ENCODE results near the gene OR5D16. TPM values are rescaled to one million over a fixed set of nuclear protein-coding genes. Genes with fewer than 3 reads are reported as not detected.

The OR5D16 gene
- total RNA-seq (2016; rRNA removed; fragmentation: Illumina TruSeq; extraction: Trizol) (not detected in 2 replicates), polyA plus RNA-seq (2011; rRNA removed) (not detected in 2 replicates), polyA minus RNA-seq (2011; rRNA and poly(A)+ RNA removed; ENCODE audit: low replicate concordance) (not detected in 2 replicates), Bru-seq, nascent RNA (not detected), BruChase-seq, experiment 1, labeled RNA remaining after a 6-hour chase (not detected), BruChase-seq, experiment 2, labeled RNA remaining after a 2-hour chase (not detected)
- total RNA-seq (2016; cell fraction: cytosol; rRNA removed; fragmentation: Illumina TruSeq; extraction: Trizol; ENCODE audit: low read depth) = not detected in 2 replicates
- not detected in 2 replicates for total RNA-seq (2016; cell fraction: insoluble cytoplasmic fraction; rRNA removed; fragmentation: Illumina TruSeq; extraction: Trizol)
- not detected in 2 replicates for total RNA-seq (2016; cell fraction: membrane; rRNA removed; fragmentation: Illumina TruSeq; extraction: Trizol)
- total RNA-seq (2016; cell fraction: nucleus; rRNA removed; fragmentation: Illumina TruSeq; extraction: Trizol) = not detected in 2 replicates
- polyA plus RNA-seq (2011; cell fraction: cytosol; rRNA removed) = not detected in 2 replicates
- not detected in 2 replicates for polyA plus RNA-seq (2011; cell fraction: nucleus; rRNA removed)
- polyA plus RNA-seq (2012) = not detected in 2 replicates
- polyA plus RNA-seq (2016; cell fraction: cytosol; fragmentation: Illumina TruSeq; extraction: Trizol; ENCODE audit: low read depth) = not detected in 2 replicates
- polyA plus RNA-seq (2016; cell fraction: insoluble cytoplasmic fraction; fragmentation: Illumina TruSeq; extraction: Trizol; ENCODE audit: low read depth) = not detected in 2 replicates
- not detected in 2 replicates for polyA plus RNA-seq (2016; cell fraction: membrane; fragmentation: Illumina TruSeq; extraction: Trizol; ENCODE audit: low read depth)
- not detected in 2 replicates for polyA plus RNA-seq (2016; cell fraction: nucleus; fragmentation: Illumina TruSeq; extraction: Trizol; ENCODE audit: insufficient read depth, low read depth)
- polyA minus RNA-seq (2011; cell fraction: cytosol; rRNA and poly(A)+ RNA removed) = not detected in 2 replicates
- not detected in 2 replicates for polyA minus RNA-seq (2011; cell fraction: nucleus; rRNA and poly(A)+ RNA removed)
- long read RNA-seq, experiment 1 = 0 reads
- long read RNA-seq, experiment 2 = 0 reads

DNA sequence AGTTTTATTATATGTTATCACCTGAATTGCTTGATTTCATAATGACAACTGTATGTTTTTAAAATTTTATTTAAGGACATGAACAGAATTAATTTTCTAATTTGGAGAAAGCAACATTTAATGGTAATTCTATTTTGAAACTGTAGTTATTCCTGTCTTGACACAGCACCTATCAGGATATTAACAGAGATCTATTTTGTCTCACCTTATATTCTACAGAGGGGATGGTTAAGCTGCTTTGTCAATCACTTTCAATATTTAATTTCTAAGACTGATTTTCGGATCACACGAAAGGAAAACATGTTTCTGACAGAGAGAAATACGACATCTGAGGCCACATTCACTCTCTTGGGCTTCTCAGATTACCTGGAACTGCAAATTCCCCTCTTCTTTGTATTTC lies at the start of gene OR5D16:
OR5D16 (plus strand) TSS at position 301 of the 400 bp plus-strand sequence; CDS start at position 301, 0 bp downstream.
- CTCF ChIA-PET (ENCODE audit: low intra/inter-chr PET ratio, low total read pairs) = no interaction called here
- TF ChIP-seq HNRNPL (IDR thresholded peaks at IDR 0.05; ENCODE audit: low read depth, low read length) (no peak), GATAD1 (CRISPR knock-in tag; IDR thresholded peaks at IDR 0.05) (no peak)
- no peak for ATAC-seq
- FAIRE-seq = no peak
- 0% methylated on average over 3 of the region's 3 CpGs for WGBS (ENCODE audit: low lambda C conversion rate)
- H3K4me2 ChIP-seq (ENCODE audit: low read depth, low read length) = no peak within 1 kb of the TSS
- no TSS peak for BruUV-seq (replicated peaks)
- intact Hi-C loops (cut with micrococcal nuclease; ENCODE audit: unreplicated experiment) (no loop called here), in situ Hi-C loops (cut with HindIII; ENCODE audit: extremely low pct_ligation_motif_present, low pct_unique_long_range_greater_than_20kb) (loop anchor here (10.0 kb wide), 1 partner anchor 54 kb away; no protein-coding TSS in a partner anchor)
- H4K20me1 ChIP-seq (ENCODE audit: insufficient read depth, low read length) = no peaks in the 10 kb centered on the region
- no peaks in the 10 kb centered on the region for H3K4me1 ChIP-seq (ENCODE audit: insufficient read depth, low read length)
- no peaks in the 10 kb centered on the region for H3K79me2 ChIP-seq (ENCODE audit: insufficient read depth, low read length)
- peaks cover 22% of the 10 kb centered on the region for H3K9me3 ChIP-seq (ENCODE audit: low read length)
- H3K9ac ChIP-seq (ENCODE audit: insufficient read depth, low read depth, low read length) = no peak within 1 kb of the TSS
- POLR2A ChIA-PET = no interaction called here
- H3K36me3 ChIP-seq (replicated peaks in 1 of 2; ENCODE audit: control insufficient read depth in 1 of 2, insufficient read depth in 2 of 2, low read length in 2 of 2) = no peaks in the 10 kb centered on the region
- no peak within 1 kb of the TSS for H3K27ac ChIP-seq (ENCODE audit: extremely low read length, insufficient read depth, low read length)
- H3K27me3 ChIP-seq (ENCODE audit: control insufficient read depth in 1 of 2, insufficient read depth in 2 of 2, low read length in 2 of 2) = no peaks in the 10 kb centered on the region
- no peak within 1 kb of the TSS for H2AFZ ChIP-seq (ENCODE audit: low read length)
- DNase-seq (ENCODE audit: low spot score) = no peak
- H3K4me3 ChIP-seq (replicated peaks in 1 of 3; ENCODE audit: insufficient read depth in 1 of 3, low read depth in 2 of 3, low read length in 3 of 3) = no peak within 1 kb of the TSS

DNA sequence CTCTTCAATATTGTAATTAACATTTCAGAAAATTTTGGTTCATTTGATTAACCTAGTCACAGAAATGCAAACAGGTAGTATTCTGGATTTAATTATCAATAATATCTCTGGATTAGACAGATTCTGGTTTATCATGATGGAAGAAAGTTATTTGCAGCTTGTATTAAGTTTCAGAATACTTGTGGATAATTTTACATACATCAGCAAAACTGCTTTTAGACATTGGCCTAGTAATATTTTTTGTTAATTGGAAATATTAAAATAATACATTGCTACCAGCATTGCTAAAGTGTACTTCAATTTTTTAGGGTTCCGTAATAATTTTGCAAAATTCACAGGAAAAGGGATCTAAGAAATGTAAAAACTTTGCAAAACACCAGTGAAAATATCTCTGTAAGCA lies 46.9 kb upstream of the OR5D16 start:
- WGBS (ENCODE audit: low lambda C conversion rate) = 2% methylated on average over 1 of the region's 1 CpG
- intact Hi-C loops (cut with micrococcal nuclease; ENCODE audit: unreplicated experiment) = no loop called here
- peaks cover 62% of the 10 kb centered on the region for H3K9me3 ChIP-seq (ENCODE audit: low read length)
- no peak for ATAC-seq
- BruUV-seq (replicated peaks) = no TSS peak
- POLR2A ChIA-PET = no interaction called here
- no peaks in the 10 kb centered on the region for H3K27me3 ChIP-seq (ENCODE audit: control insufficient read depth in 1 of 2, insufficient read depth in 2 of 2, low read length in 2 of 2)
- H3K36me3 ChIP-seq (replicated peaks in 1 of 2; ENCODE audit: control insufficient read depth in 1 of 2, insufficient read depth in 2 of 2, low read length in 2 of 2) = no peaks in the 10 kb centered on the region
- H3K4me1 ChIP-seq (ENCODE audit: insufficient read depth, low read length) = no peaks in the 10 kb centered on the region
- no peak overlapping the region for H3K27ac ChIP-seq (ENCODE audit: extremely low read length, insufficient read depth, low read length)
- no peak overlapping the region for H3K9ac ChIP-seq (ENCODE audit: insufficient read depth, low read depth, low read length)
- in situ Hi-C loops (cut with HindIII; ENCODE audit: extremely low pct_ligation_motif_present, low pct_unique_long_range_greater_than_20kb) = no loop called here
- no peak for DNase-seq (ENCODE audit: low spot score)
- FAIRE-seq = no peak
- H2AFZ ChIP-seq (ENCODE audit: low read length) = no peak overlapping the region
- CTCF ChIA-PET (ENCODE audit: low intra/inter-chr PET ratio, low total read pairs) = no interaction called here
- H3K79me2 ChIP-seq (ENCODE audit: insufficient read depth, low read length) = no peaks in the 10 kb centered on the region
- H3K4me3 ChIP-seq (replicated peaks in 1 of 3; ENCODE audit: insufficient read depth in 1 of 3, low read depth in 2 of 3, low read length in 3 of 3) = no peak overlapping the region
- no peak overlapping the region for H3K4me2 ChIP-seq (ENCODE audit: low read depth, low read length)
- no peaks in the 10 kb centered on the region for H4K20me1 ChIP-seq (ENCODE audit: insufficient read depth, low read length)
- TF ChIP-seq, protein P1, sequence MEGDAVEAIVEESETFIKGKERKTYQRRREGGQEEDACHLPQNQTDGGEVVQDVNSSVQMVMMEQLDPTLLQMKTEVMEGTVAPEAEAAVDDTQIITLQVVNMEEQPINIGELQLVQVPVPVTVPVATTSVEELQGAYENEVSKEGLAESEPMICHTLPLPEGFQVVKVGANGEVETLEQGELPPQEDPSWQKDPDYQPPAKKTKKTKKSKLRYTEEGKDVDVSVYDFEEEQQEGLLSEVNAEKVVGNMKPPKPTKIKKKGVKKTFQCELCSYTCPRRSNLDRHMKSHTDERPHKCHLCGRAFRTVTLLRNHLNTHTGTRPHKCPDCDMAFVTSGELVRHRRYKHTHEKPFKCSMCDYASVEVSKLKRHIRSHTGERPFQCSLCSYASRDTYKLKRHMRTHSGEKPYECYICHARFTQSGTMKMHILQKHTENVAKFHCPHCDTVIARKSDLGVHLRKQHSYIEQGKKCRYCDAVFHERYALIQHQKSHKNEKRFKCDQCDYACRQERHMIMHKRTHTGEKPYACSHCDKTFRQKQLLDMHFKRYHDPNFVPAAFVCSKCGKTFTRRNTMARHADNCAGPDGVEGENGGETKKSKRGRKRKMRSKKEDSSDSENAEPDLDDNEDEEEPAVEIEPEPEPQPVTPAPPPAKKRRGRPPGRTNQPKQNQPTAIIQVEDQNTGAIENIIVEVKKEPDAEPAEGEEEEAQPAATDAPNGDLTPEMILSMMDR (CRISPR knock-in tag; IDR thresholded peaks at IDR 0.05) = no peak
- TF ChIP-seq HOXA3 (CRISPR knock-in tag; IDR thresholded peaks at IDR 0.05) = no peak
- TF ChIP-seq MAFF (IDR thresholded peaks at IDR 0.05; ENCODE audit: low read depth, low read length) = peak; percentile 44; the same call in 1 of the 2 replicates
- TF ChIP-seq SOX5 (CRISPR knock-in tag; IDR thresholded peaks at IDR 0.05; ENCODE audit: borderline replicate concordance) = no peak
- no peak for TF ChIP-seq ZNF839 (CRISPR knock-in tag; IDR thresholded peaks at IDR 0.05; ENCODE audit: borderline replicate concordance)
- no peak for TF ChIP-seq ZNF12 (CRISPR knock-in tag; IDR thresholded peaks at IDR 0.05)
- TF ChIP-seq NONO (IDR thresholded peaks at IDR 0.05) = no peak
- no peak for TF ChIP-seq NONO (CRISPR knock-in tag; conservative IDR thresholded peaks at IDR 0.05)
- no peak for TF ChIP-seq SKI (IDR thresholded peaks at IDR 0.05; ENCODE audit: partially characterized antibody)
- TF ChIP-seq, protein P2, sequence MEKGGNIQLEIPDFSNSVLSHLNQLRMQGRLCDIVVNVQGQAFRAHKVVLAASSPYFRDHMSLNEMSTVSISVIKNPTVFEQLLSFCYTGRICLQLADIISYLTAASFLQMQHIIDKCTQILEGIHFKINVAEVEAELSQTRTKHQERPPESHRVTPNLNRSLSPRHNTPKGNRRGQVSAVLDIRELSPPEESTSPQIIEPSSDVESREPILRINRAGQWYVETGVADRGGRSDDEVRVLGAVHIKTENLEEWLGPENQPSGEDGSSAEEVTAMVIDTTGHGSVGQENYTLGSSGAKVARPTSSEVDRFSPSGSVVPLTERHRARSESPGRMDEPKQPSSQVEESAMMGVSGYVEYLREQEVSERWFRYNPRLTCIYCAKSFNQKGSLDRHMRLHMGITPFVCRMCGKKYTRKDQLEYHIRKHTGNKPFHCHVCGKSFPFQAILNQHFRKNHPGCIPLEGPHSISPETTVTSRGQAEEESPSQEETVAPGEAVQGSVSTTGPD (CRISPR knock-in tag; IDR thresholded peaks at IDR 0.05) = no peak
- no peak for TF ChIP-seq FOXA3 (CRISPR knock-in tag; IDR thresholded peaks at IDR 0.05)
